ENCODE results near the gene TGFBR3L. TPM values are rescaled to one million over a fixed set of nuclear protein-coding genes. Genes with fewer than 3 reads are reported as not detected.
A peak's percentile ranks its signal among the peaks of the same experiment; 100 is the strongest.

Gene TGFBR3L
- total RNA-seq, 1 experiment from 2014 or later: 3.3 TPM

GRCh38 chr19:7883796-7884570 is 30.6 kb upstream of the TGFBR3L start:
- no peaks in the 10 kb centered on the region for H3K27me3 Mint-ChIP-seq (ENCODE audit: insufficient read depth, unreplicated experiment)
- ChIA-PET POLR2A (interaction anchor here (0.6 to 0.9 kb wide), 3 partner anchors 15 to 280 kb away, joined by 3 to 4 read pairs (median 3); no protein-coding TSS in a partner anchor), CTCF (interaction anchor here (0.7 kb wide), 1 partner anchor 279 kb away, joined by 4 read pairs; no protein-coding TSS in a partner anchor)
- no peaks in the 10 kb centered on the region for H3K9me3 Mint-ChIP-seq (ENCODE audit: unreplicated experiment)
- no peak for TF ChIP-seq CTCF (IDR thresholded peaks at IDR 0.05; ENCODE audit: unreplicated experiment)
- no peak overlapping the region for H3K27ac Mint-ChIP-seq (ENCODE audit: low read depth, unreplicated experiment)
- peak; percentile 56 for DNase-seq (ENCODE audit: unreplicated experiment)
- no TSS peak for BruUV-seq (replicated peaks)
- intact Hi-C loops (cut with micrococcal nuclease): no loop called here
- H3K4me1 Mint-ChIP-seq (ENCODE audit: insufficient read depth, unreplicated experiment): peaks cover 6% of the 10 kb centered on the region
- H3K36me3 Mint-ChIP-seq (ENCODE audit: insufficient read depth, unreplicated experiment): no peaks in the 10 kb centered on the region
- H3K4me3 Mint-ChIP-seq (ENCODE audit: unreplicated experiment): no peak overlapping the region

DNA sequence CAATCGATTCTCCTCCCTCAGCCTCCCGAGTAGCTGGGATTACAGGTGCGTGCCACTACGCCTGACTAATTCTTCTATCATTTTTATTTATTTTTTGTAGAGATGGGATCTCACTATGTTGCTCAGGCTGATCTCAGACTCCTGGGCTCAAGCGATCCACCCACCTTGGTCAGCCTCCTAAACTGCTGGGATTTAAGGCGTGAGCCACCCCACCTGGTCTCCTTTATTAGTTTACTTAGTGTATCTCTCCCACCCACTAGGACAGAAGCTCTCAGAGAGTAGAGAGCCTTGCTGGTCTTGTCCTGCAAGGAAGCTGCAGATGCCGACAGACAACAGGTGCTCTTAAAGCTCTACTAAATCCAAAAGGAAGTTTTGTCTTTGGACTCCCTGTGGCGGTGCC is 28.8 kb upstream of the TGFBR3L start:
- Mint-ChIP-seq H3K36me3 (ENCODE audit: insufficient read depth, unreplicated experiment) (no peaks in the 10 kb centered on the region), H3K4me1 (ENCODE audit: insufficient read depth, unreplicated experiment) (peaks cover 6% of the 10 kb centered on the region), H3K9me3 (ENCODE audit: unreplicated experiment) (no peaks in the 10 kb centered on the region), H3K27me3 (ENCODE audit: insufficient read depth, unreplicated experiment) (no peaks in the 10 kb centered on the region), H3K27ac (ENCODE audit: low read depth, unreplicated experiment) (no peak overlapping the region), H3K4me3 (ENCODE audit: unreplicated experiment) (no peak overlapping the region)
- ChIA-PET CTCF (interaction anchor here (1.3 kb wide), 1 partner anchor 16 kb away, joined by 8 read pairs; no protein-coding TSS in a partner anchor), POLR2A (interaction anchor here (1.6 to 2.9 kb wide), 3 partner anchors 9 to 17 kb away, joined by 4 to 9 read pairs (median 4); no protein-coding TSS in a partner anchor)
- intact Hi-C loops (cut with micrococcal nuclease): no loop called here
- no peak for DNase-seq (ENCODE audit: unreplicated experiment)
- BruUV-seq (replicated peaks): no TSS peak
- TF ChIP-seq CTCF (IDR thresholded peaks at IDR 0.05; ENCODE audit: unreplicated experiment): no peak

GRCh38 chr19:7887408-7888144 is 27.1 kb upstream of the TGFBR3L start:
- ChIA-PET CTCF (interaction anchor here (0.6 to 2.1 kb wide), 4 partner anchors 10 to 338 kb away, joined by 3 to 8 read pairs (median 6); no protein-coding TSS in a partner anchor), POLR2A (interaction anchor here (0.6 to 4.1 kb wide), 9 partner anchors 9 to 33 kb away, joined by 3 to 53 read pairs (median 6); partner anchors contain the start of gene MAP2K7)
- Mint-ChIP-seq H3K9me3 (ENCODE audit: unreplicated experiment) (no peaks in the 10 kb centered on the region), H3K36me3 (ENCODE audit: insufficient read depth, unreplicated experiment) (no peaks in the 10 kb centered on the region), H3K27ac (ENCODE audit: low read depth, unreplicated experiment) (no peak overlapping the region), H3K4me3 (ENCODE audit: unreplicated experiment) (no peak overlapping the region), H3K27me3 (ENCODE audit: insufficient read depth, unreplicated experiment) (no peaks in the 10 kb centered on the region), H3K4me1 (ENCODE audit: insufficient read depth, unreplicated experiment) (peaks cover 6% of the 10 kb centered on the region)
- no peak for DNase-seq (ENCODE audit: unreplicated experiment)
- intact Hi-C loops (cut with micrococcal nuclease): no loop called here
- no peak for TF ChIP-seq CTCF (IDR thresholded peaks at IDR 0.05; ENCODE audit: unreplicated experiment)
- BruUV-seq (replicated peaks): no TSS peak

All from MCF 10A (cell line).